NCI-H69 (cell line): ENCODE results near the gene CALM1.

Source experiments
- DNase-seq: peaks from one replicate; lab custom pipeline; 2025; lab: John Stamatoyannopoulos, UW

The CALM1 gene

GRCh38 chr14:90443161-90444076 is 46.6 kb downstream of the CALM1 start:
- peak; percentile 35 for DNase-seq

- DNase-seq = peak; percentile 59
Observed at GRCh38 chr14:90444077-90444696, 47.4 kb downstream of the CALM1 start.

- no peak for DNase-seq
Observed at GRCh38 chr14:90445011-90445410, 48.2 kb downstream of the CALM1 start.

- DNase-seq = no peak
Observed at GRCh38 chr14:90446405-90446804, 49.6 kb downstream of the CALM1 start.

GRCh38 chr14:90447720-90448497 is 51.1 kb downstream of the CALM1 start:
- DNase-seq = no peak

GRCh38 chr14:90449411-90449810 is 52.6 kb downstream of the CALM1 start:
- DNase-seq = no peak

GRCh38 chr14:90450151-90450550 is 53.3 kb downstream of the CALM1 start:
- no peak for DNase-seq

- DNase-seq = peak; percentile 74
Observed at GRCh38 chr14:90450667-90451066, 53.8 kb downstream of the CALM1 start.

- DNase-seq = no peak
Observed at GRCh38 chr14:90451443-90451842, 54.6 kb downstream of the CALM1 start.

GRCh38 chr14:90451961-90452360 is 55.1 kb downstream of the CALM1 start:
- no peak for DNase-seq

- DNase-seq = no peak
Observed at GRCh38 chr14:90452366-90452765, 55.5 kb downstream of the CALM1 start.

GRCh38 chr14:90453401-90453951 is 56.6 kb downstream of the CALM1 start:
- peak; percentile 66 for DNase-seq

- peak; percentile 85 for DNase-seq
Observed at GRCh38 chr14:90454041-90455000, 57.5 kb downstream of the CALM1 start.

GRCh38 chr14:90455100-90455571 is 58.3 kb downstream of the CALM1 start:
- peak; percentile 74 for DNase-seq

- peak; percentile 66 for DNase-seq
Observed at GRCh38 chr14:90456551-90456950, 59.7 kb downstream of the CALM1 start.

- no peak for DNase-seq
Observed at GRCh38 chr14:90457186-90457585, 60.4 kb downstream of the CALM1 start.
